Endodermal cell (in vitro differentiated cells): ENCODE results near the gene SLC9A8. TPM values are rescaled to one million over a fixed set of nuclear protein-coding genes. Genes with fewer than 3 reads are reported as not detected.

ENCODE experiments used
- DNase-seq: peaks from one replicate; pipeline ENCODE4 v3.0.0-alpha.2; 2017
- H3K27ac ChIP-seq: 2 replicates; pipeline ENCODE4 v1.5.1; 2013; ENCODE audit warnings: mild to moderate bottlenecking, low read depth, low read length, moderate library complexity
- H3K27me3 ChIP-seq: 2 replicates; pipeline ENCODE4 v1.6.1; 2013; ENCODE audit warnings: mild to moderate bottlenecking, low read length, moderate library complexity; ENCODE audit not compliant: insufficient read depth, control insufficient read depth, poor library complexity, severe bottlenecking
- H3K36me3 ChIP-seq: 2 replicates; pipeline ENCODE4 v1.7.0; 2013; ENCODE audit warnings: mild to moderate bottlenecking, low read length, moderate library complexity; ENCODE audit not compliant: control insufficient read depth, insufficient read depth
- H3K4me1 ChIP-seq: one replicate; pipeline ENCODE4 v1.7.0; 2013; ENCODE audit warnings: low read length; ENCODE audit not compliant: control insufficient read depth, insufficient read depth
- H3K4me3 ChIP-seq: 2 replicates; pipeline ENCODE4 v1.5.1; 2013; ENCODE audit warnings: mild to moderate bottlenecking, low read length, moderate library complexity
- H3K9ac ChIP-seq: 2 replicates; pipeline ENCODE4 v1.6.1; 2013; ENCODE audit warnings: mild to moderate bottlenecking, low read length, moderate library complexity; ENCODE audit not compliant: poor library complexity, severe bottlenecking; ENCODE audit errors: extremely low read depth
- H3K9me3 ChIP-seq: 2 replicates; pipeline ENCODE4 v1.6.1; 2013; ENCODE audit warnings: mild to moderate bottlenecking, low read length, moderate library complexity; ENCODE audit not compliant: control insufficient read depth
- H3K27ac Mint-ChIP-seq: 2 replicates; pipeline ENCODE4 v1.8.0; 2020; ENCODE audit warnings: mixed read lengths
- H3K27me3 Mint-ChIP-seq: 2 replicates; pipeline ENCODE4 v1.8.0; 2021; ENCODE audit warnings: mild to moderate bottlenecking, mixed read lengths; ENCODE audit not compliant: insufficient read depth
- H3K36me3 Mint-ChIP-seq: 2 replicates; pipeline ENCODE4 v1.8.0; 2020; ENCODE audit warnings: low read depth, mixed read lengths
- H3K4me1 Mint-ChIP-seq: 2 replicates; pipeline ENCODE4 v1.8.0; 2020; ENCODE audit warnings: mixed read lengths
- H3K4me3 Mint-ChIP-seq: 2 replicates; pipeline ENCODE4 v1.8.0; 2020; ENCODE audit warnings: mild to moderate bottlenecking, moderate library complexity, mixed read lengths
- H3K9me3 Mint-ChIP-seq: 2 replicates; pipeline ENCODE4 v1.8.0; 2020; ENCODE audit warnings: mild to moderate bottlenecking, mixed read lengths
- CTCF ChIP-seq: fragments of 200-600 bp; sonication (generic); conservative IDR thresholded peaks from 2 replicates; pipeline ENCODE4 v1.5.0; 2021; ENCODE audit warnings: antibody characterized with exemption, mild to moderate bottlenecking
- WGBS, 2 experiments: methylation state at CpG; one replicate each; pipeline versions ENCODE4 v1.1.5 to v1.1.7; 2013; ENCODE audit warnings: missing lambda C conversion rate in 2 of 2, mixed read lengths in 1 of 2; ENCODE audit not compliant: insufficient coverage in 1 of 2, insufficient read length in 1 of 2; 5-methylcytosine and 5-hydroxymethylcytosine counted together
- total RNA-seq, 2 donors: library from RNA; stranded (reverse); fragmentation: NEBNext Ultra II Directional in 1 of 2; extraction: Animal tissue kit (Norgen Biotek cat#: 25700) in 1 of 2; gene quantifications; 2 replicates in 1 of 2; 3 replicates in 1 of 2; pipeline ENCODE4 v1.2.1, GENCODE V29; 2021

SLC9A8 gene
- total RNA-seq, 2 donors from 2014 or later: 8.6 to 10.3 TPM

GRCh38 chr20:49796600-49797343 is 15.9 kb upstream of the SLC9A8 start:
- Histone ChIP-seq H3K36me3 (no peaks in the 10 kb centered on the region), H3K27me3 (no peaks in the 10 kb centered on the region), H3K4me3 (no peak overlapping the region), H3K27ac (no peak overlapping the region), H3K4me1 (no peaks in the 10 kb centered on the region), H3K9me3 (no peaks in the 10 kb centered on the region), H3K9ac (no peak overlapping the region)
- no peak overlapping the region for H3K4me3 Mint-ChIP-seq
- H3K36me3 Mint-ChIP-seq: no peaks in the 10 kb centered on the region
- H3K27me3 Mint-ChIP-seq: peaks cover 5% of the 10 kb centered on the region
- DNase-seq: no peak
- no peaks in the 10 kb centered on the region for H3K4me1 Mint-ChIP-seq
- H3K9me3 Mint-ChIP-seq: no peaks in the 10 kb centered on the region
- 93 to 96% methylated on average over 8 of the region's 8 CpGs for WGBS, 2 experiments
- H3K27ac Mint-ChIP-seq: no peak overlapping the region
- no peak for TF ChIP-seq CTCF

- no peak overlapping the region for H3K27ac Mint-ChIP-seq
- Histone ChIP-seq H3K36me3 (no peaks in the 10 kb centered on the region), H3K27me3 (no peaks in the 10 kb centered on the region), H3K9me3 (no peaks in the 10 kb centered on the region), H3K4me1 (no peaks in the 10 kb centered on the region), H3K4me3 (no peak overlapping the region), H3K27ac (no peak overlapping the region), H3K9ac (no peak overlapping the region)
- no peak for TF ChIP-seq CTCF
- WGBS, 2 experiments: 89 to 96% methylated on average over 5 to 6 of the region's 6 CpGs
- no peak overlapping the region for H3K4me3 Mint-ChIP-seq
- no peaks in the 10 kb centered on the region for H3K9me3 Mint-ChIP-seq
- DNase-seq: no peak
- H3K36me3 Mint-ChIP-seq: no peaks in the 10 kb centered on the region
- peaks cover 5% of the 10 kb centered on the region for H3K27me3 Mint-ChIP-seq
- no peaks in the 10 kb centered on the region for H3K4me1 Mint-ChIP-seq
These were observed 15.3 kb upstream of the SLC9A8 start for GRCh38 chr20:49797344-49797615.

DNA sequence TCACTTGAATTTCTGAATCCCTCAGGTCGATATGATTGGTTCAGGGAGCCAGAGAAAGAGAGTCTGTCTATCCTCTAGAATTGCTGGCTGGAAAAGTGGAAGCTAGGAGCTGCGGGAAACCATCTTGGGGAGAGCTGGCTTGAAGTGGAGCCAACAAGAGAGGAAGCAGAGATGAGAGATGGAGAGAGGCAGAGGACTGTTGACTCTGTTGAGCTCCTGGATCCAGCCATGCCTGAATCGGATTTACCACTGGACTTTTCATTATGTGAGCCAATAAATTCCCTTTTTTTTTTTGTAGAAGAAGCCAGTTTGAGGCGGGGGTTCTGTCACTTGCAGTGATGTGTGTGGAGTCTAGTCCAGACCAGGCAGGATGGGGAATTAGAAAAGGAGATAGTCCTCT is 13.9 kb upstream of the SLC9A8 start:
- H3K4me1 ChIP-seq: no peaks in the 10 kb centered on the region
- no peaks in the 10 kb centered on the region for H3K4me1 Mint-ChIP-seq
- TF ChIP-seq CTCF: no peak
- no peak overlapping the region for H3K27ac Mint-ChIP-seq
- H3K27ac ChIP-seq: no peak overlapping the region
- H3K36me3 Mint-ChIP-seq: no peaks in the 10 kb centered on the region
- peaks cover 5% of the 10 kb centered on the region for H3K27me3 Mint-ChIP-seq
- no peaks in the 10 kb centered on the region for H3K36me3 ChIP-seq
- H3K9me3 ChIP-seq: no peaks in the 10 kb centered on the region
- WGBS, 2 experiments: 92 to 93% methylated on average over 1 to 4 of the region's 4 CpGs
- DNase-seq: no peak
- no peak overlapping the region for H3K4me3 Mint-ChIP-seq
- no peak overlapping the region for H3K4me3 ChIP-seq
- H3K27me3 ChIP-seq: no peaks in the 10 kb centered on the region
- no peaks in the 10 kb centered on the region for H3K9me3 Mint-ChIP-seq
- no peak overlapping the region for H3K9ac ChIP-seq
